Mammary epithelial cell (primary cell): ENCODE results near the gene TRPM8.

Experiments used
- CTCF ChIP-seq, 2 donors: IDR thresholded peaks in 1 of 2; conservative IDR thresholded peaks in 1 of 2; 2 replicates each; pipeline ENCODE4 v1.5.1; 2011 to 2012; ENCODE audit warnings: inconsistent platforms in 2 of 2, low read length in 2 of 2, mild to moderate bottlenecking in 2 of 2, control low read depth in 1 of 2, low read depth in 1 of 2; ENCODE audit not compliant: insufficient read depth in 1 of 2; ENCODE audit errors: extremely low read depth in 1 of 2
- EZH2 ChIP-seq: IDR thresholded peaks from 2 replicates; pipeline ENCODE4 v1.6.1; 2012; ENCODE audit warnings: low read length, inconsistent platforms, borderline replicate concordance

GRCh38 chr2:233977296-233977837 lies 60.2 kb downstream of the TRPM8 start:
- no peak for TF ChIP-seq CTCF (conservative IDR thresholded peaks at IDR 0.05 in 1 of 2, IDR thresholded peaks at IDR 0.05 in 1 of 2; ENCODE audit: extremely low read depth in 1 of 2, insufficient read depth in 1 of 2, low read depth in 1 of 2, low read length in 2 of 2)
- no peak for TF ChIP-seq EZH2
